Left forelimb (tissue), 1 donor: Measurements from ENCODE around the gene GARIN5B.
"Not testable (repeated sequence)": the region's sequence is repeated elsewhere in the genome, so short reads cannot be mapped to it uniquely, and the experiment has no call there.

Experiments
- DNase-seq: peaks from one replicate; pipeline ENCODE4 v3.0.0-alpha.2; 2018; ENCODE audit warnings: low spot score

Gene GARIN5B

DNA sequence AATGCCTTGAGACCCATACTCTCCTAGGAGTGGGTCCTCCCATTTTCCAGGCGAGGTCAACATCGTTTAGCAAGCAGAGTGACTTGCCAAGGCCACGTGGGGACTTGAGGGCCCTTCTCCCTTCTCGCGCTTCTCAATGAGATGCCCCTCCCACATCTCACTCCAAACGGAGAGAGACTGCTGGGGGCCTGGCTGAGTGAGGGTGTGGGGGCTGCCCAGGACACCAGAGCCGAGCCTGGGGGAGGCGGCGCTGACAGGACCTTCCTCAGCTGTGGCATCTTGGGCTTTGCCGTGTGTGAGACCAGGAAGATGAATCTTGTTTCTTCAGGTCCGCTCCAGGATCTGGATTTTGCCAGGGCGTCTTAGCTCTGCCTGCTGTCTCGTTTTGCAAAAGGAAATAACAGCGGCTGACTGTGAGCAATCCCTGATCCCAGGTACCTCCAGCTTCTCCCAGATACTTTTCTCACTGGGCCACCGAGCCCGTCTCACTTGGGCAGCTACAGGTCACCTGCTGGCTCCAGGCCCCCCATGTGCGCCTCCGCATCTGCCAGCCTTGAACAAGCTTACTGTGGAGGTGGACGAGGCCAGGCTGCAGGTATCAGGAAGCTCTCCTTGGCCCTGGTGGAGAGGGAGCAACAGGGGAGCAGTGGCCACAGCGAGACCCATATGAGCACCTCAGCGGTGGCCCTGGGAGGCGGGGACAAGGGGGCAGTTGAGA is 14.6 kb downstream of the GARIN5B start:
- DNase-seq = peak; percentile 59

DNA sequence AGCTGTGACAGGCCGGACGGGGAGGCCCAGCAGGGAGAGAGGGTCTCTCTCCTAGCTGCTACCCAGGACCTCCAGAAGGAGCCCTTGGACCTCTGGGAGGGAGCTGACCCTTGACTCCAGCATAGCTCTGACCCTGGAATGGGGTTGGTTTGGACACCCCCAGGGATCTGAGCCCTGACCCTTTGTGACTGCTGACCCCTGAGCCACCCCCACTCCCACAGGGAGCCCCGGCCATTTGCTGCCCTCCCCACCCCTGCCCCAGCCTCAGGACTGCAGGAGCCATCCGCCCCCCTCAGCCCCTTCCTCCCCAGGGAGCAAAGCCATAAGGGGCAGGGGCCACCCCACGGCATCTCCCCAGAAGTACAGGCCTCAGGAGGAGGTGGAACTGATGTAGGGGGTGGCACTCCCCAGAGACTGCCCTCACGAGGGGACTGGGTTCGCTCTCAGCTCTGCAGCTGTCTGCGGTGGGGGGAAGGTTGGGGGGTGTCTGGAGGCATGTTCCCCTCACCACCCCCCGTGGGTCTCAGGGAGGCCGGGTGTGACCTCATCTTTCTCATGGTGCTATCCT is 15.5 kb downstream of the GARIN5B start:
- no peak for DNase-seq

GRCh38 chr19:55346725-55347441 is 16.2 kb downstream of the GARIN5B start:
- no peak for DNase-seq

GRCh38 chr19:55345818-55346724 is 17.0 kb downstream of the GARIN5B start:
- peak; percentile 80 for DNase-seq

DNA sequence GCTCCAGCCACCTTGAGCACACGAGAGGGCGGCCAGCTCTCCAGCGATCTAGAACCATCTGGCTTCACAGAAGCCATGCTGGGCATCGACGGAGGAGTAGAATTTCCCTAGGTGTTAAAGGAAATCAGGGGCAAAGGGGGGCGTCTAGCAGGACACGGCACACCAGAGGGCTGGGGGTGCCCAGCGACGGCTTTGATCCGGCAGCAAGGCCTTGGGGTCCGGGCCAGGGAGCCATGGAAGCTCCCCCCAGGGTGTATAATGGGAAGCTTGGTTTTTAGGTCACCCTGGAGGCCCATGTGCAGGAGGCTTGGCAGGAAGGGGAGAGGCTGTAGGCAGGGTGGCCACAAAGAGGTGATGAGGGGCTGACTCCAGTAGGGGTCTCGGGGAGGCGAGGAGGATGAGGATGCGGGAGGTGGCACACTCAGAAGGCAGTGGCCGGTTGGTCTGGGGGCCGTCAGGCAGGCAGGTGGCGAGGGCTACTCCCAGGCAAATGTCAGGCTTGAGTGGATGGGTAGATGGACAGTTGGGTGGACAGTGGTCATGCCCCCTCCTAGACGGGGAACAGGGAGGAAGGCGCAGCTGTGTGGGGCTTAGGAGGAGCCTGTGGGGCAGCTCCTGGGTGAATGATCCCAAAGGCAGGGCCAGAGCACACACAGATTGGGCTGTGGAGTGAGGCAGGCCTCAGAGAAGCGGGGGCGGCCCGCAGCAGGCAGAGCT is 17.8 kb downstream of the GARIN5B start:
- no peak for DNase-seq

GRCh38 chr19:55344444-55344843 is 18.6 kb downstream of the GARIN5B start:
- DNase-seq = no peak

DNA sequence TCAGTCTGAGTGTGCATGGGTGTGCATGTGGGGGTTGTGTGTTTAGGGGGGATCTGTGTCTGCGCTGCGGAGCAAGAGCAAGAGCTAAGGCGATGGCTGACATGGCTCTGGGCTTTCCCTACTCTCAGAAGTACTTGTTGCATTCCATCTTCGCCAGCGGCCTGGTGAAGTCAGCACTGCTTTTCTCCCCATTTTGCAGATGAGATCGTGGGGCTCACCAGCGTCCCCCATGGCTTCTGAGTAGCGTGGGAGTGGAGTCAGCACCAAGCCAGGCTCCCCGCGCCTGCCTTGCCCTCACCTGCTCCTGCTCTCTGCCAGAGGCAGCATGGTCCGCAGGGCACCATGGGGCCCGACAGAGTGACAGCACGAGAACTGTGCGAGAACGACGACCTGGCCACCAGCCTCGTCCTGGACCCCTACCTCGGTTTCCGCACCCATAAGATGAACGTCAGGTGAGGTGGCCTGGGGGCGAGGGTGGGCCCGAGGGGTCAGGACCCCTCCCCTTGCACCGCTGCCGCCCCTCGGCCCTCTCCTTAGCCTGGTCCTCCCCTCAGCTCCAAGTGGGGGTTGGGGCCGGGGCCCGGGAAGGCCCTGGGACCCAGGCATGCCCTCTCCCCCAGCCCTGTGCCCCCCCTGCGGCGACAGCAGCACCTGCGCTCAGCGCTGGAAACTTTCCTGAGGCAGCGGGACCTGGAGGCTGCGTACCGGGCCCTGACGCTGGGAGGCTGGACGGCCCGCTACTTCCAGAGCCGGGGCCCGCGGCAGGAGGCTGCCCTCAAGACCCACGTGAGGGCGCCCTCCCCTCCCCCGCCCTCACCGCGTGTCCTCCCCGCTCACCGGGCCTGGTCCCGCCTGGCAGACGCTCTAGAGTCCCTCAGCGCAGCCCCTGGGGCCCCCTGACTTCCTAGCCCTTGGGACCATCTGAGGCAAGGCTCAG is 21.2 kb downstream of the GARIN5B start:
- no peak for DNase-seq

DNA sequence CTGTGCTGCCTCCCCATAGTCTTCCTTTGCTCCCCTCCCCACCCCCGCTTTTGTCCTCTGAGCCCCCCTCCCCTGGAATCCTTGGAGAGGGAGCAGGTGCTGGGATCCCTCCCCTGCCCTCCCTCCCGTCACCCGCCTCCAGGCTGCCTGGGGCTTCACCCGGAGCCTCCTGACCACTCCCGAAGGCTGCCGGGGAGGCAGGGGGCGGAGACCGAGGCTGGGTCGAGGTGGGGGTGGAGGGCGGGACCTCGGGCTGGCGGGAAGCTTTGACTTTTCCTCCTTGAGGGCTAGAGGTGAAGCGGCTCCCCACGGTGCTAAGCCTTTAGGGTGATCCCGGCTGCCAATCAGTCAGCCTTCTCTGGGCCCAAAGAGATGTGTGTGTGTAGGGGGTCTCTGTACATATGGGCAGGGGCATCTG is 21.9 kb downstream of the GARIN5B start:
- peak; percentile 82 for DNase-seq

DNA sequence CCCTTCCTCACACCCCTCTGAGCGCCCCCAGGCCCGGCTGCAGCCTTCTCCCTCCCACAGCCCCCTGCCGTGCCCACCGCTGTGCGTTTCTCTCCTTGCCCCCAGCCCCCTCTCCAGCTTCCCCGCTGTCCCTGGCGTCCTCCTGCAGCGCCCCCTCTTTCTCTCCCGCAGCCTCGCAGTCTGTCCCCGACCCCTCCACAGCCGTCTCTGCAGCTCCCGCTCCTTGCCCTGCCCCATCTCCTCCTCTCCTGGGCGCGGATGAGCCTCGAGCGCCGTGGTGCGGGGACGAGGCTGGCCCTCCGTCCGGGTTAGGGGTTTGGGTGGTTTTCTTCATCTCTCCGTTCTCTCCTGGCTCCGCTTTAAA is 22.3 kb downstream of the GARIN5B start:
- no peak for DNase-seq

GRCh38 chr19:55339889-55340783 is 22.9 kb downstream of the GARIN5B start:
- DNase-seq = no peak

- peak; percentile 100 for DNase-seq
Measured at GRCh38 chr19:55339105-55339888, 23.8 kb downstream of the GARIN5B start, which contains the start of gene KMT5C. KMT5C (plus strand) TSS chr19:55339876; CDS start chr19:55341937, 2,061 bp downstream.

DNA sequence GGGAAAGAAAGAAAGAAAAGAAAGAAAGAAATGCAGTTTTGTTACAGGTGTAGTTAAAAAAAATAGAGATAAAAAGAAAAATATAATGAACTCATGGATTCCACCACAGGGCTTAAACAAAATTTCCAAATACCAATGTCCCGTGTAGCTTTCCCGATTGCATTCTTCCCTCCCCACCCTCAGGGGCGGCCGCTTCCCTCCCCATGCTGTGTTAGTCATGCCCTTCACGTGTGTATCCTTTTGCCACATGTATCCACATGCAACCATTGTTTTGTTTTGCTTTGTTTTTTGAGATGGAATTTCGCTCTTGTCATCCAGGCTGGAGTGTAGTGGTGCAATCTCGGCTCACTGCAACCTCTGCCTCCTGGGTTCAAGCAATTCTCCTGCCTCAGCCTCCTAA is 27.0 kb downstream of the GARIN5B start:
- no peak for DNase-seq

DNA sequence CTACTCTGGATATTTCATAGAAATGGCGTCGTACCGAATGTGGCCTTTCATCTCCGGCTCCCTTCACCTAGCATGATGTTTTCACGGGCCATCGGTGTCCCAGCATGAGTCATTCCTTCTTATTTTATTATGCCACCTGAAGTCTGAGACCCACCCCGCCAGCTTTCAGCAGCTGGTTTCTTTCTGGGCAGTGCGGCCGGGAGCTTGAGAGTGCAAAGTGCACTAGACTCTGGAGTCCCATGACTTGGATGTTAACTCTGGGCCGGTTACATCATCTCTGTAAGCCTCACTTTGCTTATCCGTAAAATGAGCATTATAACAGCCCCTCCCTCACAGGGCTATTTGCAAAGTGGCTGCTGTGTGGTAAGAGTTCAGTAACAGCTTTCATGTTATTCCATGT is 29.2 kb downstream of the GARIN5B start:
- no peak for DNase-seq

- not testable (repeated sequence) for DNase-seq
Measured at GRCh38 chr19:55329791-55330190, 33.3 kb downstream of the GARIN5B start.

- DNase-seq = not testable (repeated sequence)
Measured at GRCh38 chr19:55328774-55329318, 34.2 kb downstream of the GARIN5B start.

DNA sequence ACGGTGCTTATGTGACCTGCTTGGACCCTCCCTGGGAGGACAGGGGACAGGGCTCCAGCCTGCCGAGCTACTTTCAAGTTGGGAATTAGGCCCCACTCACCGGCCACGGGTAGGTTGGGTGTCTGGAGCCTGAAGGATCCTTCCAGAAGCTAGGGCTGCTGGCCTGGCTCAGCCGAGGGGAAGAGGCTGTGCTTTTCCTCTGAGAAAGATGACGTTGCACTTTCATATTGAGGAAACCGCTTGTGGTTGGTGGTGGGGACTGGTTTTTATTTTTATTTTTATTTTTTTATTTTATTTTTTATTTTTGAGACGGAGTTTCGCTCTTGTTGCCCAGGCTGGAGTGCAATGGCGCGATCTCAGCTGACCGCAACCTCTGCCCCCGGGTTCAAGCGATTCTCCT is 37.9 kb downstream of the GARIN5B start, which contains the start of gene TMEM150B:
Gene TMEM150B, minus strand, starts transcription at position 170 of the 400 bp plus-strand sequence. CDS start 4,305 bp downstream, outside the sequence.
- DNase-seq = no peak

DNA sequence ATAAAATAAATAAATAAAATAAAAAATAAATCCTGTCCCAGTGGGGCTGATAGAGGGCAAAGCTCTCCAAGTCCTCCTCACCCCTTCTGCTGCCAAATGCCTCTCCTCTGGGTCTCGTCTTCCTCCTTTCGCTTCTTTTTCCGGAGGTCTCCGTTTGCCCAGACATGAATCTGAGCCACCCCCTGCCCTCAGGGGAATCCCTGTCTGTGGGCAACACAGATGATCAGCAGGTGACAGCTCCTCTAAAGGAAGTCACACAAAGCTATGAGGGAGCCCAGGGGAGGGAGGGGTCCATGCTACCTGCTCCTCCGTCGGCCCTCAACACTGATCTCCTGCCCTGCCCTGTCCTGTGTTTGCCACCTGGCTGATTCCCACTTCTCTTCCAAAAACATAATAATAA is 38.4 kb downstream of the GARIN5B start:
- DNase-seq = no peak
